ENCODE measurements around the gene PMPCA. TPM values are rescaled to one million over a fixed set of nuclear protein-coding genes. Genes with fewer than 3 reads are reported as not detected.

The PMPCA gene
- total and polyA plus RNA-seq, 2 of the 13 experiments (the other 11 are each of a cell fraction or from before 2014, with no cell fraction given): 70.2 to 88.4 TPM

GRCh38 chr9:136410500-136411287 is at the start of gene PMPCA, which contains the start of gene ENTR1 (continued):
- TF ChIP-seq HMGXB4 (CRISPR knock-in tag; IDR thresholded peaks at IDR 0.05; ENCODE audit: borderline replicate concordance in 1 of 2, low read depth in 1 of 2): peak; percentile 60 to 70; a peak in 3 of 4 replicates
- TF ChIP-seq ETS1 (CRISPR knock-in tag; IDR thresholded peaks at IDR 0.05): no peak
- peak; percentile 53; the same call in 1 of the 2 replicates for TF ChIP-seq HES4 (CRISPR knock-in tag; IDR thresholded peaks at IDR 0.05; ENCODE audit: borderline replicate concordance)
- TF ChIP-seq LRRFIP1 (CRISPR knock-in tag; conservative IDR thresholded peaks at IDR 0.05): no peak
- TF ChIP-seq AGO1 (IDR thresholded peaks at IDR 0.05; ENCODE audit: low read depth, low read length, poor library complexity, severe bottlenecking): no peak
- TF ChIP-seq SNAPC2 (CRISPR knock-in tag; IDR thresholded peaks at IDR 0.05): peak; percentile 39
- TF ChIP-seq ZFP37 (CRISPR knock-in tag; IDR thresholded peaks at IDR 0.05; ENCODE audit: borderline replicate concordance): no peak; the same call in 1 of the 2 replicates
- no peak for TF ChIP-seq KAT2B (IDR thresholded peaks at IDR 0.05; ENCODE audit: borderline replicate concordance, low read depth, low read length)
- TF ChIP-seq ZNF75D (CRISPR knock-in tag; IDR thresholded peaks at IDR 0.05; ENCODE audit: borderline replicate concordance): no peak
- peak; percentile 48; the same call in 1 of the 2 replicates for TF ChIP-seq CCDC6 (CRISPR knock-in tag; IDR thresholded peaks at IDR 0.05)
- no peak for TF ChIP-seq NR1H2 (CRISPR knock-in tag; IDR thresholded peaks at IDR 0.05; ENCODE audit: borderline replicate concordance, low read depth)
- peak; percentile 90 for TF ChIP-seq THAP11 (CRISPR knock-in tag; IDR thresholded peaks at IDR 0.05)
- no peak for TF ChIP-seq JUN (CRISPR knock-in tag; IDR thresholded peaks at IDR 0.05)
- no peak for TF ChIP-seq NFE2L1 (CRISPR knock-in tag; IDR thresholded peaks at IDR 0.05; ENCODE audit: borderline replicate concordance)
- TF ChIP-seq ZNF317 (CRISPR knock-in tag; IDR thresholded peaks at IDR 0.05): peak; percentile 79
- TF ChIP-seq CBX2 (IDR thresholded peaks at IDR 0.05; ENCODE audit: low read depth, low read length): no peak
- peak; percentile 63; the same call in 1 of the 2 replicates for TF ChIP-seq CBX2 (CRISPR knock-in tag; IDR thresholded peaks at IDR 0.05; ENCODE audit: low read depth)
- TF ChIP-seq ZNF367 (CRISPR knock-in tag; IDR thresholded peaks at IDR 0.05; ENCODE audit: borderline replicate concordance): 0 out of 2 replicates have a peak, but pooled peaks have one; percentile 55
- no peak for TF ChIP-seq SATB2 (CRISPR knock-in tag; IDR thresholded peaks at IDR 0.05)
- no peak for TF ChIP-seq MTA1 (CRISPR knock-in tag; IDR thresholded peaks at IDR 0.05; ENCODE audit: borderline replicate concordance)
- peak; percentile 48 for TF ChIP-seq RBM39 (IDR thresholded peaks at IDR 0.05; ENCODE audit: low read depth, low read length, poor library complexity, severe bottlenecking)
- no peak for TF ChIP-seq BRCA1 (CRISPR knock-in tag; IDR thresholded peaks at IDR 0.05)
- no peak for TF ChIP-seq LCORL (IDR thresholded peaks at IDR 0.05)
- TF ChIP-seq LCORL (CRISPR knock-in tag; IDR thresholded peaks at IDR 0.05): 0 out of 2 replicates have a peak, but pooled peaks have one; percentile 43
- TF ChIP-seq SRSF4 (IDR thresholded peaks at IDR 0.05; ENCODE audit: low read depth, low read length, poor library complexity, severe bottlenecking): no peak

All from HepG2 (cell line).